Adrenal gland (tissue), 5 donors: ENCODE measurements around the gene NIP7.

Source experiments
- POLR2A ChIP-seq, 2 donors: fragments of 450-650 bp; IDR thresholded peaks; one replicate each; pipeline ENCODE4 v1.6.1; 2017; ENCODE audit warnings: antibody characterized with exemption in 2 of 2, mild to moderate bottlenecking in 2 of 2, moderate library complexity in 1 of 2
- TF ChIP-seq, protein P1 (sequence below), 6 experiments: fragments of 450-650 bp in 4 of 6; fragments of 200-600 bp in 2 of 6; sonication (generic) in 1 of 6; IDR thresholded peaks; 1 replicate in 5 of 6; 2 replicates in 1 of 6; pipeline versions ENCODE4 v1.5.1 to v1.8.0; 2016 to 2021; ENCODE audit warnings: antibody characterized with exemption in 6 of 6, mild to moderate bottlenecking in 2 of 6, moderate library complexity in 1 of 6
- donor health status: DM: no; HTN: no; CAD: no.

DNA sequence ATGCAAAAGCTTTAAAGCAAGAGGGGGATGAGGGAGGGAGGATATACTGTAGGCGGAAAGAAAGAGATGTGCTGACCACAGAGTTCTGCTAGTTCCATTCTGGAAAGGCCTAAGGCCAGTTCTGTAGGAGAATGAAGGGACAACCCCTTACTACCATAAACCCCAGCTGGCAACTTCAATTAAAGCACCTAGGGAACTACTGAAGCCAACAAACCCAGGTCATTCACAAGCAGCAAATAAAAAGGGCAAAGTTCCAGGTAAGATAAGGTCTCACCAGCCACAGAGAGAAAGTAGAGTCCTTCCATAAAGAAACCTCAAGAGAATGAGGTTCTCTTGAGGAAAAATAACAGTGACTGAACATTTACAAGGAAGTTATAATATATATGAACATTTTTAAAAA lies 33.4 kb downstream of the NIP7 start:
- TF ChIP-seq, protein P1, sequence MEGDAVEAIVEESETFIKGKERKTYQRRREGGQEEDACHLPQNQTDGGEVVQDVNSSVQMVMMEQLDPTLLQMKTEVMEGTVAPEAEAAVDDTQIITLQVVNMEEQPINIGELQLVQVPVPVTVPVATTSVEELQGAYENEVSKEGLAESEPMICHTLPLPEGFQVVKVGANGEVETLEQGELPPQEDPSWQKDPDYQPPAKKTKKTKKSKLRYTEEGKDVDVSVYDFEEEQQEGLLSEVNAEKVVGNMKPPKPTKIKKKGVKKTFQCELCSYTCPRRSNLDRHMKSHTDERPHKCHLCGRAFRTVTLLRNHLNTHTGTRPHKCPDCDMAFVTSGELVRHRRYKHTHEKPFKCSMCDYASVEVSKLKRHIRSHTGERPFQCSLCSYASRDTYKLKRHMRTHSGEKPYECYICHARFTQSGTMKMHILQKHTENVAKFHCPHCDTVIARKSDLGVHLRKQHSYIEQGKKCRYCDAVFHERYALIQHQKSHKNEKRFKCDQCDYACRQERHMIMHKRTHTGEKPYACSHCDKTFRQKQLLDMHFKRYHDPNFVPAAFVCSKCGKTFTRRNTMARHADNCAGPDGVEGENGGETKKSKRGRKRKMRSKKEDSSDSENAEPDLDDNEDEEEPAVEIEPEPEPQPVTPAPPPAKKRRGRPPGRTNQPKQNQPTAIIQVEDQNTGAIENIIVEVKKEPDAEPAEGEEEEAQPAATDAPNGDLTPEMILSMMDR (IDR thresholded peaks at IDR 0.05): no peak
- TF ChIP-seq POLR2A (IDR thresholded peaks at IDR 0.05): no peak
